ENCODE measurements around the gene HS1BP3.

Gene HS1BP3

GRCh38 chr2:20650877-20651730 lies at the start of gene HS1BP3:
Gene HS1BP3 (minus strand): TSS chr2:20651098. CDS start chr2:20651063, 35 bp downstream.
- in situ Hi-C loops (cut with HindIII; ENCODE audit: low sequenced_read_pairs), result no loop called here

- in situ Hi-C loops (cut with HindIII; ENCODE audit: low sequenced_read_pairs), result no loop called here
Measured at GRCh38 chr2:20698916-20699613, 48.2 kb upstream of the HS1BP3 start.

- in situ Hi-C loops (cut with HindIII; ENCODE audit: low sequenced_read_pairs), result no loop called here
Measured at GRCh38 chr2:20697322-20697934, 46.5 kb upstream of the HS1BP3 start.

GRCh38 chr2:20696366-20696765 lies 45.5 kb upstream of the HS1BP3 start:
- in situ Hi-C loops (cut with HindIII; ENCODE audit: low sequenced_read_pairs), result no loop called here

- in situ Hi-C loops (cut with HindIII; ENCODE audit: low sequenced_read_pairs), result no loop called here
Measured at GRCh38 chr2:20693317-20693716, 42.4 kb upstream of the HS1BP3 start.

GRCh38 chr2:20692081-20692480 lies 41.2 kb upstream of the HS1BP3 start:
- in situ Hi-C loops (cut with HindIII; ENCODE audit: low sequenced_read_pairs), result no loop called here

GRCh38 chr2:20691076-20691734 lies 40.3 kb upstream of the HS1BP3 start:
- in situ Hi-C loops (cut with HindIII; ENCODE audit: low sequenced_read_pairs), result no loop called here

- in situ Hi-C loops (cut with HindIII; ENCODE audit: low sequenced_read_pairs), result loop anchor here (5.0 kb wide), 1 partner anchor 58 kb away; no protein-coding TSS in a partner anchor
Measured at GRCh38 chr2:20689428-20690264, 38.7 kb upstream of the HS1BP3 start.

- in situ Hi-C loops (cut with HindIII; ENCODE audit: low sequenced_read_pairs), result loop anchor here (5.0 kb wide), 1 partner anchor 60 kb away; no protein-coding TSS in a partner anchor
Measured at GRCh38 chr2:20687260-20687832, 36.4 kb upstream of the HS1BP3 start.

- in situ Hi-C loops (cut with HindIII; ENCODE audit: low sequenced_read_pairs), result loop anchor here (5.0 kb wide), 1 partner anchor 63 kb away; no protein-coding TSS in a partner anchor
Measured at GRCh38 chr2:20684581-20685063, 33.7 kb upstream of the HS1BP3 start.

GRCh38 chr2:20682167-20682920 lies 31.4 kb upstream of the HS1BP3 start:
- in situ Hi-C loops (cut with HindIII; ENCODE audit: low sequenced_read_pairs), result no loop called here

GRCh38 chr2:20680744-20681375 lies 30.0 kb upstream of the HS1BP3 start:
- in situ Hi-C loops (cut with HindIII; ENCODE audit: low sequenced_read_pairs), result no loop called here

- in situ Hi-C loops (cut with HindIII; ENCODE audit: low sequenced_read_pairs), result loop anchor here (5.0 kb wide), 1 partner anchor 289 kb away; no protein-coding TSS in a partner anchor
Measured at GRCh38 chr2:20678780-20679179, 27.9 kb upstream of the HS1BP3 start.

- in situ Hi-C loops (cut with HindIII; ENCODE audit: low sequenced_read_pairs), result loop anchor here (5.0 kb wide), 1 partner anchor 289 kb away; no protein-coding TSS in a partner anchor
Measured at GRCh38 chr2:20678086-20678395, 27.1 kb upstream of the HS1BP3 start.

GRCh38 chr2:20677301-20678085 lies 26.6 kb upstream of the HS1BP3 start:
- in situ Hi-C loops (cut with HindIII; ENCODE audit: low sequenced_read_pairs), result loop anchor here (5.0 kb wide), 1 partner anchor 290 kb away; no protein-coding TSS in a partner anchor

- in situ Hi-C loops (cut with HindIII; ENCODE audit: low sequenced_read_pairs), result loop anchor here (5.0 kb wide), 1 partner anchor 291 kb away; no protein-coding TSS in a partner anchor
Measured at GRCh38 chr2:20676353-20677215, 25.7 kb upstream of the HS1BP3 start.
